Glomerular visceral epithelial cell (primary cell): Measurements from ENCODE around the gene GFAP.

Source experiments
- DNase-seq: peaks from one replicate; pipeline ENCODE4 v3.0.0-alpha.2; 2016; ENCODE audit errors: extremely low spot score

GFAP gene

DNA sequence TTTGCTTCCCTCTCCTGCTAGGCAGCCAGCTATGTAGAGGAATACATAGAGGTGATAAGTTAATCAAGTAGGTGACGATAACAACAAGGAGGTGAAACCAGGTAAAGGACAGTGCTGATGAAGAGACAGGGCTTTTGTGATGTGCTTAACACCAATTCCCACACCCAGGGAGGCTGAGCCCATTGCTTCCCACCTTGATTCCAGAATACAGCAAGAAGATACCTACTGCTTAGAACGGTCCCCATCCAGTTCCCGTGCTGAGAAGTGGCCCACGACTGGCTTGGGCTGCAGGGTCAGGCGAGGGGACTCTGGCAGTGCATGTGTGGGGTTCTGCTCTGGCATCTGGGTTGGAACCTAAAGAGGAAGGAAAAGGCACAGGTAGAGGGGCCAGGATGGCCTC, 16.1 kb upstream of the GFAP start:
- DNase-seq: no peak

DNA sequence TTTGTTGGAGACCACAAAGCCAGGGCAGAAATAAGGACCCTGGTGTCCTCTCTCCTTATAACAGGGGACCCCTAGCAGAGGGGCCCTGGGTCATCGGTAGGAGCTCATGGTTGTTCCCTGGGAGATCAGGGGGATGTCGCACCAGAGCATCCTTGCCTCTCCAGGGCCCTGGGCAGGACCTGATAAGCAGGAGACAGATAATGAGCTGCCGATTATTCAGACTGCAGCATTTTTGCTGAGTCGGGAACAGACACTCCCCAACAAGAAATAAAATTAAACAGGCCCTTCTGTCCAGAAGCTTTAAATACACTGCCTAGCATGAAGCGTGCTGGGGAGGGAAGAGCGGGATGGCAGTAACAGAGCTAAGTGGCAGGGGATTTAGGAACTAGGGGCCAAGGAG, 15.4 kb upstream of the GFAP start:
- DNase-seq: no peak

DNA sequence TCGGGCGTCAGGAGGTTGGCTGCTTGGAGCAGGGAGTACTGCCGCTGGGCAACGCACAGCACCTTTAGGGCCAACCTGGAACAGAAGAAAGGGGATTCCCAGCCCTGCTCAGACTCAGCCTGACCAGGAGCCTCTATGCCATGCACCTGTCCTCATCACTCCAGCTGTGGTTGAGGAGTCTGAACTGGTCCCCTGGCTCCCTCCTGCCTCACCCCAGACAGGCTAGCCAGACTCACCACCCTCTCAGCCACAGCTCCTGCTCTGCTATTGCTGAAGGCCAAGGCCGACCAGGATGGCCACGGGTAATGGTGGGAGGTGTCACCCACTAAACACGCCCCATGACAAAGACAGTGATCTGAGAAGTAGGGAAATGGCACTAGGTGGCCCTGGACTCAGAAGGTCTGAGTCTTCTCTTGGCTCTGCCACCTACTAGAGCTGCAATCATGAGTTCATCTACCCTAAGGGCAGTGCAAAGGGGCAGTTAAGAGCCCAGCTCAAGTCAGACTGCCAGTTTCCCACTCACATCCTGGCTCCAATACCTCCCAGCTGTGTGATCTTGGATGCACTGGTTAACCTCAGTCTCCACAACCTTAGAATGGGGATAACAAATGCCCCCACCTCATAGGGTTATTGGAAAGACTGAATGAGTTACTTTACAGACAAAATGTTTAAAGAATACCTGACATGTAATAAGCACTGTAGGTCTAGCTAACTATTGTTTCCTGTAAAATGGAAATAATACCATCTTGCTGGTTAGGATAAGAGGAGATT, 13.8 kb upstream of the GFAP start:
- no peak for DNase-seq

DNA sequence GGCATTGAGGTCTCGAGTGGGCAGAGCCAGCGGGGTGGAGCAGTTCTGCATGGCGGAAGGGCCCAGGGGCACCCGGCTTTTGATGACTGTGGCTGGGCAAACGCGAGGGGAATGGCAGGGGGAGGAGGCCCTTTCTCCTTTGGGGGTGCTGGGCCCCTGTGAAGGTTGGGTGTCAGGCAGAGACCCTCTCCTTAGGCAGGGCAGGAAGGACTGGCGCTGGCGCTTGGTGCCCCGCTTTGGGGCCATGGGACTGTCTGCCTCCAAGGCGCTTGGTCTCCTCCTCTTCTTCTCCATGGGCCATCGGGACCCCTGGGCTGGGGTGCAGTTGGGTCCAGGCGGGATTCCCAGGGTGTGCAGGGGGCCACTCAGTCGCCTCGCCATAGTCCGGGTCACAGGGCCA, 12.8 kb upstream of the GFAP start:
- no peak for DNase-seq

DNA sequence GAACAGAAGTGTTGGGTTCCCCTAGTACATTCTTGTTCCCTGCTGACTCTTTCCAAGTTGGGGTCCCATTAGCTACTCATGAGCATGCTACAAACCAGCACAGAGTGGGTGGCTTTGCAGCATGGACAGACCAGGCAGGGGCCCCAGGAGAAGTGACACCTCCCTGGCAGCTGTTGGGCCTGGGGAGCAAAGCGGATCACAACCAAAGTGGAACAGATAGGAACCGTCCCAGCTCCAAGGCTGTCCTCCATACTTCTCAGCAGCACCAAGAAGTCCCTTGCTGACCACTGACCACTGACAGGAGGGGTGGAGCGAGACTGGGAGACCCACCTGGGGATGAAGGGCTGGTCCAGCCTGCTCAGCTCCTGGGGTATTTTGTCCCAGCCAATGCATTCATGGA, 12.4 kb upstream of the GFAP start:
- no peak for DNase-seq

DNA sequence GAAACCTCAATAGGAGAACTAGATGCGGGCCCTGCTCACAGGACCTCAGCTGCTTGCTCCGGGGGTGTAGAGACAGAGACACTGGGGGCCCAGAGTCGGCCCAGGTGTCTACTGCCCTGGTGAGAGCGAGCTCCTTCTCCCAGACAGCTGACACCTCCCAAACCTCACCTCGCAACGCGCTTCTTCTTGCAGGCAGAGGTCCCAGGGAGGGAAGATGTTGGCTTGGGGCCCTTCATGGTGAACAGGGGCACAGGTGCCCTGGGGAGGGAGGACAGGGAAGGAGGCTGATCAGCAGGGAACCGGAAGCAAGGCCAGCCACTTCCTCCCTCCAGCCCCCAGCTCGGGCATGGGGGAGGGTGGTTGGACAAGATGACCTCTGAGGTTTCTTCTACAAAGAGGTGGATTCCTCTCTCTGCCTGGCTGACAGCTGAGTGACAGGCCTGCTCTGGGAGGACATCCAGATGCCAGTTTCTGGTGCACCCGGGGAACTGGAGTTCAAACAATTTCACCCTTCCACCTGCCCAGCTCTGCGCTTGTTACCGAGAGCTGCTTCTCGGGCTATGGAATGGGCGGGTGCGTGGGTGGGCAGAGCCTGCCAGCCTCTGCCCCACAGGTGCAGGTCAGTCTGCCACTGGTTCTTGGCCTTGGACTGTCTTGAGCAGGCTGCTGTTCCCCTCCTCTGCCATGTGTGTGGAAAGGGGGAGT, 11.7 kb upstream of the GFAP start:
- DNase-seq: no peak

DNA sequence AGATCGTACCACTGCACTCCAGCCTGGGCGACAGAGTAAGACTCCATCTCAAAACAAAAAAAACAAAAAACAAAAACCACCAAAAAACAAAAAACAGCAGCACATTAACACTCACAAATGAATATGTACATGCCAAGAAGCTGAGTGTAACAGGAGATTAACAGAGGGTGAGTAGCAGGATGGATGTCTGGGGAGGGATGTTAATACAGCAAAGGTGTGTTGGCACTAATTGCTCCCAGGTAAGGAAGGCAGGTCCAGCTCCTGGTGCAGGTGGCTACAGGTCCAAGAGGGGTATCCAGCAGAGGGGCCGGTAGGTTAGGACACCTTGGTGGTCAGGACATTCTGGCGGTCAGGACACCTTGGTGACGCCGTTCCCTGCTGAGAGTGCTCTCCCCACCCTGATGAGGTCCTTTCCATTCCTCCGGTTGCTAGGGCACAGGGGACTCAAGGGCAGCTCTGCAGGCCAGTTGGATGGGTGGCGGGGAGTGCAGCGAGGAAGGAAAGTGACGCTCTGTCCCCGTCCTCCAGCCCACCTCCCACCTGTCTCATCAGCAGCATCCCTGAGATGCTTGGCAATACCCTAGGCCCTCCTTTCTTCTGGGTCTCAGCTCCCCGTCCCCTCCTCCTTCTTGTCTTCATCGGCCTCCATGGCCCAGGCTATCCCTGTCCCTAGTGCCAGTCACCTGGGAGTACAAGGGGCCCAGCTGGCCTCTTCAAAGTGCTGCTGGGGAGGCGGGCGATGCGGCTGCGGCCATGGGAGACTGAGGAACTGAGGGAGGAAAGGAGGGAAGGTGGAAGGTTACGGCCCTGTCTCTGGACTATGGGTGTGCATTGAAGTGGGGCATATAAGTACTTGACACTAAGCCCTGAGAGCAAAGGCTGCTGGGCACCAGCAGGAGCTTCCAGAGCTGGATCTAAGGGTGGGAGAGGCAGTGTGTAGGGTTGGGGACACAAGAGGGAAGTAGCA, 10.7 kb upstream of the GFAP start:
- no peak for DNase-seq

DNA sequence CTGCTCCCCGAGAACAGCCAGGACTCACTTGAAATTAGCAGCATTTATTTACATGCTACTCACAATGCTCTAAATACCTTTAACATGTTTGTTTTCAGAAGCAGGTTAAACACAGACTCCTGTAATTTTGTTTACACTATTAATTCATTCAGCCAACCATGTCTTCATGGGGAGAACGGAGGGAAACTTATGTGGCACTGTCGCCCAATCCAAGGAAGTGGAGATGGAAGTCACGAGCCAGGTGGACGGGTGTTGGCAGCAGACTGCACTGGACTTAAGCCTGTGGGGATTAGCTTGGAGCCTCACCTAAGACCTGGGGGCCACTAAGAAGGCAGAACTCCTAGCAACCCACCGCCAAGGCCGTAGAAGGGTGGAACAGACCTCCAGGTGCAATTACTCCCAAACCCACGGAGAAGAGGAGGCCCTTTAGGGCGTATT, 8.8 kb upstream of the GFAP start:
- no peak for DNase-seq

DNA sequence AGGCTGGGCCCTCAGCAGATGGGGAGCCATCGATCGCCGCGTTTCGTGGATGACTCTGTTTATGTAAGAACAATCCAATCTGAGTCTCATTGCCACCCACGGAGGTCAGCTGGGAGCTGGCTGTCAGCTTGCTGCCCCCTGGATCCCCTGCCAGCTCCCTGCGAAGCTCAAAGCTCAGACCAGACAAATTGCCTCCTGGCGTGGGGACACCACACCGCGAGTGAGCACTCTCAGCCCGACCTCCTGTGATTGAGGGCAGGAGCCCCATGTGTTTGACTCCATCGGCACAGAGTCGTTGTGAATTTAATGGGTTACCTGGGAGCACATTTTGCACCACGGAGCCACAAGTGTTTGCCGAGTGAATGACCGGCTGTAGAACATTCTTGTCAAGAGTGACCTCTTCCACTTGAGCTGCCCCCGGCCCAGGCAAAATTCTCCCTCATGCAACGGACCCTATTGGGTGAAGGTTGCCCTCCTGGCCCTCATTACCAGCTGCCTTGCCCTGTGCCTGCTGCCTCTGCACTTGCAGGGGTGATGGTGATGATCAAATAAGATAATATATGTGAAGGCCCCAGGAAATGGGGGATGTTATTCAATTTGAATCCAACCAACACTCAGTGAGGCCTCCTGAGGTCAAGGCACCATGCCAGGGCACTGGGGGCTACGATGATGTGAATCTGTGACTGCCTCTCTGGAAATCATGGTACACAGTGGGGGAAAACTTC, 7.6 kb upstream of the GFAP start:
- DNase-seq: no peak

DNA sequence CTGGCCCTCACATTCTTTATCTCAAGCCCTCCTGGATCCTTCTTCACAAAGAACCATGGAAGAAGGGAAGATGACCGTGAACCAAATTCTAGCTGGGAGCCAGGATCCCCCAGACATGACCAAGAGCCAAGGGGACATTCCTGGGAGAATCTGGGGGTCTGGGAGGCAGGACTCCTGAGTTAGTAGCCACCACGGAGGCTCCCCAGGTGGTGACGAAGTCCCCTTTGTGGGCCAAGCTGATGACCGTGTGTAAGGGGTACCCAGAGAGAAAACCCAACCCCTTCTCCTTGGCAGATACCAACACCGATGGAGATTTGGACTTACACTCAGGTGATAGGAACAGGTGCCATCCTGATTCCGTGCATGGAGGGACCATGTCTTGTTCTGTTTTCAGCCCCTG, 6.8 kb upstream of the GFAP start:
- no peak for DNase-seq

DNA sequence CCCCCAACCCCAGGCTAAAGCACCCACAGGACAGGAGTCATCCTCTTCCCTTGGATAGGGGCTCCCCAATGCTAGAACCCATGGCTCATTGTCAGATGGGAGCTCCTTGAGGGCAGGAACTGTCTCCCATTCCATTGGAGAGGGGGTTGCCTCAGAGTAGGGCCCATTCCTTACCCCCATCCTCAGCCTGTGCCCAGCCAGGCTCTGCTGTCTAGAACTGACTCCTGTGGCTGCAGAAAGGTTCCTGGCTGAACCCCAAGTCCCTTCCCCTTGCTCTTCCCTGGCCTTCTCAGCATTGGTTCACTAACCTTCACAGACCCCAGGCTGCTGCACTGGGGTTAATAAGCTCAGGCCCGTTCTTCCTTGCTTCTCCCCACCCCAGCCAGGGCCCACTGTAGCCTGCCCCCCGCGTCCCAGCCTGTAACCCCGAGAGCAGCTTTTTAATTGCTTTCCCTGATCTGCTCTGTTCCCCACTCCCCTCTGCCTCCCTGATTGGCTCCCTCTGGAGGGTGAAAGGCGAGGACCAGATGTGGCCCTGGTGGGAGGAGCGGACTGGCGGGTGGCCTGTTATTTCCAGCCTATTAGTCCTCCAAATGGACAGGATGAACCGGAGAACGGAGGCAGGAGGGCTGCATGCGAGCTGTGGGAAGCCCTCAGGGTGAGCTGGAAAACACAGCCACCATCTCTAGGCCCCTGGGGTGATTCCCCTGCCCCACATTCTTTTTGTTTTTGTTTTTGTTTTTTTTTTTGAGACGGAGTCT, 6.0 kb upstream of the GFAP start:
- no peak for DNase-seq

DNA sequence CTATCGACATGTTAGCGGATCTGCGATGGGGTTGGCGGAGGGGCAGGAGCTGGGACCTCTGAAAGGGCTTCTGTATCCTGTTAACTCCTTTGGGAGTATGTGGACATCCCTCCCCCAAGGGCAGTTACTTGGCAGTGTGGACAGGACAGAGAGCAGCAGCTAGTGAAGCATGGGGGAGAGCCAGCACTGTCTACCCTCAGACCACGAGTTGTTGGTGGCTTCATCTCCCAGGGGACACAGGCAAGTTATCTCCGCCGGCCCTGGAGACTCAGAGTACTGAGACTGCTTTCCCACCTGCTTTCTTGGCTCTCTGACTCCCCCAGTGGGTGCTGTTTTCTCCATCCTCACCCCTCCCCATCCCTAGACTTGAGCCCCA, 5.3 kb upstream of the GFAP start:
- DNase-seq: no peak

DNA sequence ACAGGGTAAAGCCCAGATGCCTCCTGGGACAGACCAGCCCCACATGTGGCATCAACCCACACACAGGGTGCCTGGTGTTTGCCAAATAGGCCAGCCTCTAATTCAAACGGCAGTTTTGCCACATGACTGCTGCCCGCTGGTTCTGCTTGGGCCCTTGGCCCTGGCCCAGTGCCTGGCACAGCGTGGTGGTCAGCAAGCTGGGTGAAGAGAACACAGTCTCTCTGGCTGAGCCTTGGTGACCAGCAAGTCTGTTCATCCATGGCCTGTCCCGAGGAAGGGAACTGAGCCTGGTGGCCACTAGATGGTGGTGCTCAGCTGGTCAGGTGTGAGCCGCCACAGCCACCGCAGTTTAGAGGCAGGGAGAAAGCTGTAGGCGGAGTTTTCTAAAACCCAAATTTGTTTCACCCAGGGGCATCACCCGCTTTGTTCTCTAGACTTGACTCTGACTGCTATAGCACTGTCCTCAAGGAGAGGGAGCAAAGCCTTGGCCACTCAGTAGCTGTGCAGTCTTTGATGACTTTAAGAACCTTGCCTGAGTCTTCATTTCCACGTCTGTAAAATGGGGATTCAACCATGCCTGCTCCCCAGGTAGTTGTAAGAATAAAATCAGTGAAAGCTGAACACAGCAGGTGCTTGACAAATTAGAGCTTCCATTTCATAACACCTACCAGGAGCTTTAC, 4.7 kb upstream of the GFAP start:
- DNase-seq: peak; percentile 81

DNA sequence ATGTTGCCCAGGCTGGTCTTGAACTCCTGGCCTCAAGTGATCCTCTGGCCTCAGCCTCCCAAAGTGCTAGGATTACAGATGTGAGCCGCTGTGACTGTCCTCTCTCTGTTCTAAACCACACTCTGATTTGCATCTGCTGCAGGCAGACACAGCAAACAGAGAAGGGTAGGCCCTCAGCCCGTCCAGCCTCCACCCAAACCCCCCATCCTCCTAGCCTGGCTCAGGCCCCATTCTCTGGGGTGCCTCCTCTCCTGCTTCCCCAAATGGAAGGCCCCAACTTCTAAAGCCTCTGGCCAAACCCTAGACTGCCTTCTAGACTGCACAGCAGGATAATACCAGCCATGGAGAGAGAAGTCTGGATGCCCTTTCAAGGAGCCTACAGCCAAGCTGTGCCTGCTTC, 4.1 kb upstream of the GFAP start:
- DNase-seq: no peak

DNA sequence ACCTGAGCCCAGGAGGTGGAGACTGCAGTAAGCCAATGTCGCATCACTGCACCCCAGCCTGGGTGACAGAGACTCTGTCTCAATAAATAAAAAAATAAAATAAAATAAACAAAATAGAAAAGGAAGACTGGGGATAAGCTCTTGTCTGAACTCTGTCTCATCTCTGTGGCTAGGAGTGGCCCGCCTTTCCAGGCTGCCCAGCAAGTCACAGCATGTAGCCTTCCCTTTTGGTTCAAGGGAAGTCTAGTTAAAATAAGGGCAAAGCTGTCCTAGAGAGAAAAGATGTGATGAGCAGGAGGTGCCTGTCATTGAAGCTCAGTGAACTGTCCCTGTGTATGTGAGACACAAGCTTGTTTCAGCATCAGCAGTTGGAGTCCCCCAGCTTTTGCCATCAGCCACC, 2.7 kb upstream of the GFAP start:
- DNase-seq: no peak

DNA sequence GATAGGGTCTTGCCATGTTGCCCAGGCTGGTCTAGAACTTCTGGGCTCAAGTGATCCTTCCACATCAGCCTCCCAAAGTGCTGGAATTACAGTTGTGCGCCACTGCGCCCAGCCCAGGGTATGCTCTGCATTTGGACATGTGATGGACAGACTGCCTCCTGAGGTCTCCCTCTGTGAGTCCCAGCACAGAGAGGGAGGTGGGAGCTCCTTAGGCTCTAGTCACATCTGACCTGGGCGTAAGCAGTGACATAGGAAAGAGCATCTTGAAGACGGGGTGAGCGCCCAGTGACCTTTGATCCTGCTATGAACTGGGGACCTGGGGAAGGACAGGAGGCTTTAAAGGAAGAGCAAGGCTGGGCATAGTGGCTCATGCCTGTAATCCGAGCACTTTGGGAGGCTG, 2.2 kb upstream of the GFAP start:
- no peak for DNase-seq

DNA sequence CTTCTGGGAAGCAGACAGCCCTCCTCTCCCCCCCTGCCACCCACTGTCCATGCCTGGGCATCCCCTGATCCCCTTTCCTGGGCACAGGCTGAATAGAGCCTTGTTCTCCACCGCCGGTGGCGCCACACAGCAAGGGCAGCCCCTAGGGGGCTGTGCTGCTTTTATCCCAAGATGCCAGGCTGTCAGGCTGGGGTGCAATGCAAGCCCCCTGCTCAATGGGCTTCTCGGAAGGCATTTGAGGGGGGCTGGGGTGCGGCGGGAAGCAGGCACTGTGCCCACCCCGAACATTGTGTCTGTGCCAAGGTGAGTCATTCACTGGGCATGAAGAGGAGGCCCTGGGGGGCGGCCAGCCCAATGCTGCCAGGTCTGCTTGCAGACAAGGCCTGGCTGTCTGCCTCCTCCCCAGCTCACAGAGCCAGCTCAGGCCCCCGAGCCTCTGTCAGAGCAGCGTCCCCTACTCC, 1.5 kb upstream of the GFAP start:
- DNase-seq: peak; percentile 88

DNA sequence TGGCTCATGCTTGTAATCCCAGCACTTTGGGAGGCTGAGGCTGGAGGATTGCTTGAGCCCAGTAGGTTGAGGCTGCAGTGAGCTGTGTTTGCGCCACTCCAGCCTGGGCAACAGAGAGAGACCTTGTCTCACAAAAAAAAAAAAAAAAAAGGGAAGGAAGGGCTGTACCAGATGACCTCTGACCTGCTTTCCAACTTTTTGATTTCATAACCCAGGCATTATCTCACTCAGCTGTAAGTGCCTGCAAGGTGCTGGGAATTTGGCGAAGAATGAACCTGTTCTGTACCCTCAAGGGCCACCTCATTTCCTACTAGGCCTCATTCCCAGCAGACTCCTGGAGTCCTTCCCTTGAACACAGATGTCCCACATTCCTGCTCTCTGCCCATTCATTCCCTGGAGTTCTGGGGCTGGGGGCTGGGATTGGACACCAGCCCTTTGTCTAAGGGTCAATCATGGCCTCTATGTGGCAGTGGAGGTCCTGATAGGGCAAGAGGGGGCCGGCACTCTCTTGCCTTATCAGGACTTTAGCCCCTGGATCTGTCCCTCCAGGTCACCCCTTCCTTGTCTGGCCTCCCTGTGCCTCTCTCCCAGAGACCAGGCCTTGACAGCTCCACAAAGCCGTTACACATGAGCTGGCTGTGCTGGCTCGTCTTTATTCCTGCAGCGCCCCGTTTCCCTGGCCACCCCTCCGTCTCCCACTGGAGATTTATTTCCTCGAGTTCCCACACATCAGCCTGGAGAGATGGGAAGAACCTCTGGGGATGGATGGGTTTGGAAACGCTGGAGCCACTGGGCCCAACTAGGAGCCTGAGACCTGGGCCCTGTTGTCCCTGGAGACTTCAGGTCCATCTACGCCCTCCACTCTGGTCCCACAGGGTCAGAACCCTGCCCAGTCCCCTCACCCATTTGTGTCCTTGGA, 821 bp upstream of the GFAP start:
- no peak for DNase-seq

DNA sequence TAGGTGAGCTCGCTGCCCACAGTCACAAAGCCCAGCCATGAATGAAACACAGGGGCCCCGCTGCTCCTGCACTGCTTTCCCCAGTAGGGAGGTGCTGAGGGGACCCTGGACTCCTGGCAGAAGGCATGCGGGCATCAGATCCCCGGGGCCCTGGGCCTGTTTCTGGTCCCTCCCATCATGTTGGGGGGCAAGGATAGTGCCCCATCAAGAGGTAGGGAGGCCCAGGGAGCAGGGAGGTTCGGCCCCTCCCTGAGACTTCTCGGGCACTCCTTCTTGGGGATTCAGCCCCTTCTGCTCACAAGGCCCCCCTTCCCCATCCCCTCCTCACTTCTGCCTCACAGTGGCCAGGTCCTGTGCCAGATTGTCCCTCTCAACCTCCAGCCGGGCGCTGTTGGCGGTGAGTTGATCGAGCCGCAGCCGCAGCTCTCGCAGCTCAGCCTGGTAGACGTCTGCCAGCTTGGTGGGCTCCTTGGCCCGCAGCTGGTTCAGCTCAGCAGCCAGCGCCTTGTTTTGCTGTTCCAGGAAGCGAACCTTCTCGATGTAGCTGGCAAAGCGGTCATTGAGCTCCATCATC, 515 bp downstream of the GFAP start:
- no peak for DNase-seq
